G401 (cell line): ENCODE results near the gene TMEM254. TPM values are rescaled to one million over a fixed set of nuclear protein-coding genes. Genes with fewer than 3 reads are reported as not detected.
A peak's percentile ranks its signal among the peaks of the same experiment; 100 is the strongest.
"Not testable (repeated sequence)": the region's sequence is repeated elsewhere in the genome, so short reads cannot be mapped to it uniquely, and the experiment has no call there.

Experiments used
- DNase-seq: peaks from one replicate; pipeline ENCODE4 v3.0.0-alpha.2; 2015; ENCODE audit warnings: low spot score
- in situ Hi-C: cut with HindIII; loops from 2 replicates; pipeline ENCODE4 v1.10.0; 2016; ENCODE audit warnings: low sequenced_read_pairs, mixed read lengths
- total RNA-seq: library from RNA; depleted of rRNA; stranded (reverse); fragments of >200 nt; shearing (Covaris generic); gene quantifications from 2 replicates; pipeline ENCODE4 v1.2.3, GENCODE V29; 2014

The TMEM254 gene
- total RNA-seq, 1 experiment from 2014 or later, result 14.0 TPM

DNA sequence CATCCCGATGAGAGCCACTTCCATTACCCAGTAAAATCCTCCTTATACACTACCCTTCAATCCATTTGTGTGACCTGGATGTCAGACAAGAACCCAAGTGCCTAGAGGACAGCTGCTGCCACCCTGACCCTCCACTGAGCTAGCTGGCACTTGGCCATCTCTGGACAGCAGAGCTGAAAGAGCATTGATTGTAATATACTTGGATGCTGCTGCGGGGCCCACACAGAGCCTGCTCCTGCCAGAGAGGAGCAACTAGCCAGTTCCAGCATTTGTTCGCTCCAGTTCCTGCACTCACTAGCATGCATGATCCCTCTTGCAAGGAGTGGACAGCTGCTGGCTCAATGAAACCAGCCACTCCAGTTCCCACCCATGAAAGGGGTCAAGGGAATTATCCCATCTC lies 8.4 kb upstream of the TMEM254 start:
- peak; percentile 77 for DNase-seq
- in situ Hi-C loops, result no loop called here

DNA sequence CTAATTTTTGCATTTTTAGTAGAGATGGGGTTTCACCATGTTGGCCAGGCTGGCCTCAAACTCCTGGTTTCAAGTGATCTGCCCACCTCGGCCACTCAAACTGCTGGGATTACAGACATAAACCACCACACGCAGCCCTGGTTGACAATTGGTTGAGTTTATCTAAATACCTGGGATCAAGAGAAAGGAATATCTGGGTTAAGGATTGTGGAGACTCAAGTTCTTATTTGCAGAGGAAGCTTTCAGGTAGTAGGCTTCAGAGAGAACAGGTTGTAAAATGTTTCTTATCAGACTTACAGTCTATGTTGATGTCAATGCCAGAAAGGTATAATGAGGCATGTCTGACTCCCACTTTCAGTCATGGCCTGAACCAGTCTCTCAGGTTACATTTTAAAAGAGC lies 5.9 kb upstream of the TMEM254 start:
- in situ Hi-C loops, result no loop called here
- DNase-seq, result no peak

DNA sequence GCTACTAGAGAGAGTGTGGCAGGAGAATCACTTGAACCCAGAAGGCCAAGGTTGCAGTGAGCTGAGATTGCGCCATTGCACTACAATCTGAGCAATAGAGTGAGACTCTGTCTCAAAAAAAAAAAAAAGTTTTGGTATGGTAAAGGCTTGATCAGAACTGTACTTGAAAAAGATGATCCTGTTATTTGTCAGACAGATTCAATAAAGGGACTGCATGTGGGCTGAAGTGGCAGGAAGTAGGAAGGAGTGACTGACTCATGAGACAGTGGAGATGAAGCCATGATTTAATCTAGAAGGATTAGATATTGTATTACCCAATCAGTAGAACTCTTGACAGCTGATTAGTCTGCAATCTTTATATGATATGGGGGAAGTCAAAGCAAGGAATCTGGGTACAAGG lies 2.7 kb upstream of the TMEM254 start:
- no peak for DNase-seq
- in situ Hi-C loops, result no loop called here

- no peak for DNase-seq
Observed at GRCh38 chr10:80077869-80078447, 507 bp upstream of the TMEM254 start.

DNA sequence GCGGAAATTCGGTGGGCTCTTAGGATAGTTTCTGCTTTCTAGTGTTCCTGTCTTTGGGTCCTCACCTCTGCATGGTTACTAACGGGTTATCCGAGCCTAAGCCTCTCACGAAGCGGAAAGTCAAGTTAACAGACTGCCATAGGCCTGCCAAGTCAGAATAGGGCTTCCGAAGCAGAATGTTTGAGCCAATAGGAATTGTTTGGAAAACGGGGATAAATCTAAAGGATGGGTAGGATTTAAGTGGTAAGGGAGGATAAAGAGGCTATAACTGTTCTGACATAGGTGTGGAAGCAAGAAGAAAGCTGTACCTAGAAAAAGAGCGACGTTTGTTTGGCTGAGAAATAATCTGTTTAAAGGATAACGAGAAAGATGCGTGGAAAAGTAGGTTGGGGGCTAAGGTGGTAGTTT lies 851 bp downstream of the TMEM254 start:
- in situ Hi-C loops, result no loop called here

More at GRCh38 chr10:80077869-80078447, 507 bp upstream of the TMEM254 start:
- in situ Hi-C loops, result no loop called here

GRCh38 chr10:80081026-80081425 lies 2.6 kb downstream of the TMEM254 start:
- in situ Hi-C loops, result no loop called here
- DNase-seq, result no peak

More for the DNA sequence above, 851 bp downstream of the TMEM254 start:
- DNase-seq, result no peak

DNA sequence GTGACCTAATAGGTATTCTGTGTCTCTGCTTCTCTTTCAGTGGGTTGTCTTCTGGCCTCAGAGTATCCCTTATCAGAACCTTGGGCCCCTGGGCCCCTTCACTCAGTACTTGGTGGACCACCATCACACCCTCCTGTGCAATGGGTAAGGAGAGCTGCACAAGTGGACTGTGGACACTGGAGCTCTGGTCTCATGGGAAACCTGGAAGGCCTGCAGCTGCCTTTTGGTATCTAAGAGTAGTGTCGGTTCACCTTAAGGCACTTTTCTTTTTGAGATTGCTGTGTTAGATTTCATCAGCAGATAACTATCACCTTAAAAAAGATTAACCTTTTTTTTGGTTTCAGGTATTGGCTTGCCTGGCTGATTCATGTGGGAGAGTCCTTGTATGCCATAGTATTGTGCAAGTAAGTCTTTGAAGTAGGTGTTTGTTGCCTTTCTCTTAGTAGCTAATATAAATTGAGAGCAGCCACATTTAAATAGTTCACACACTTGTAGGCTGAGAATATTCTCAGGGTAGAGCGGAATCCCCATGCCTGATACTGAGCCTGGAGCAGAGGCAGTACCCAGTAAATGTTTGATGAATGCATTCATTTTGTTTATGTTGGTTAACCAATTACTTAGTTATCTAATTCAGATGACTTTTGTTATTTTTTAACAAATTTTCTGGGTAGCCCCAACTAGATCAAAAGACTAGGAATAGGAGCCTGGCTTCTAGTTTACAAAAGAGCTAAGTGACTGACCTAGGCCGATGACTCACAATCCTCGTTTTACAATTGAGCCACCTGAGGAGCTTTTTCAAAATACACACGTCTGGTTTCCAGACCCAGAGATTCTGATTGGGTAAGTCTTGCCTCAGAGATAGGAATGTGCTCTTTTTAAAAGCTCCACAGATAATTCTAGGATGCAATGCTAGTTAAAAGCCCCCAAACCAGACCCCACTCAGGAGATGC lies 3.6 kb downstream of the TMEM254 start:
- in situ Hi-C loops, result no loop called here
- DNase-seq, result no peak

- no peak for DNase-seq
- in situ Hi-C loops, result no loop called here
Observed at GRCh38 chr10:80090121-80090520, 11.7 kb downstream of the TMEM254 start.

DNA sequence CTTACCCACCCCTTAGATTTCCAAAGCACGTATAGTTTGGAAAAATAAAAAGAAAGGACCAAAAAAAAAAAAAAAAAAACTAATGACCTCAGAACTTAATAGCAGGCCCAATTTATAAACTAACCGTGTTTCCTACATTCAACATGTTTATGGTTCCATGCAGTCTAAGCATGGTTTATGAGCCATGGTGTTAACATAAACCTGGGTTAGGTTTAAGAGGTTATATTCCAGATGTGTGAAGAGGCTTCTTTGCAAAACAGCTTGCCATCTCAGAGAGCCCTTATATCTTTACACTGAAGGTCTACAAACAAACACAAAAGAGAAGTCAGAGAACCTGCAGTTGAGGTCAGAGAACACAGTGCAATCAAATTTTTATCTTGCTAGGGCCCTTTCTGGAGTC lies 15.8 kb downstream of the TMEM254 start:
- in situ Hi-C loops, result no loop called here

GRCh38 chr10:80098272-80098671 lies 19.8 kb downstream of the TMEM254 start:
- DNase-seq, in situ Hi-C loops: not testable (repeated sequence)

More for the DNA sequence above, 15.8 kb downstream of the TMEM254 start:
- no peak for DNase-seq

GRCh38 chr10:80099295-80099694 lies 20.8 kb downstream of the TMEM254 start:
- in situ Hi-C loops, DNase-seq: not testable (repeated sequence)

DNA sequence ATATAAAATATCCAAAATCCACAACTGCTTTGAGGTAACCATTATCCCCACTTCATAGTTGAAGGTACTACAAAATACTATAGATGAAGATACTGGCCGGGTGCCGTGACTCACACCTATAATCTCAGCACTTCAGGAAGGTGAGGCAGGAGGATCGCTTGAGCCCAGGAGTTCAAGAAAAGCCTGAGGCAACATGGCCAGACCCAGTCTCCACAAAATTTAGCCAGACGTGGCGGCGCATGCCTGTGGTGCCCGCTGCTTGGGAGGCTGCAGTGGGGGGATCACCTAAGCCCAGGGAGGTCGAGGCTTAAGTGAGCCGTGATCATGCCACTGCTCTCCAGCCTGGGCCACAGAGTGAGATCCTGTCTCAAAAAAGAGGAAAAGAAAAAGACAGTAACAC lies 21.7 kb downstream of the TMEM254 start:
- DNase-seq, result no peak
- in situ Hi-C loops, result no loop called here

GRCh38 chr10:80100861-80101695 lies 22.6 kb downstream of the TMEM254 start:
- no peak for DNase-seq
- in situ Hi-C loops, result no loop called here

GRCh38 chr10:80104066-80104926 lies 25.8 kb downstream of the TMEM254 start:
- in situ Hi-C loops, result no loop called here
- DNase-seq, result no peak

- in situ Hi-C loops, result no loop called here
- DNase-seq, result no peak
Observed at GRCh38 chr10:80108576-80109239, 30.2 kb downstream of the TMEM254 start.

DNA sequence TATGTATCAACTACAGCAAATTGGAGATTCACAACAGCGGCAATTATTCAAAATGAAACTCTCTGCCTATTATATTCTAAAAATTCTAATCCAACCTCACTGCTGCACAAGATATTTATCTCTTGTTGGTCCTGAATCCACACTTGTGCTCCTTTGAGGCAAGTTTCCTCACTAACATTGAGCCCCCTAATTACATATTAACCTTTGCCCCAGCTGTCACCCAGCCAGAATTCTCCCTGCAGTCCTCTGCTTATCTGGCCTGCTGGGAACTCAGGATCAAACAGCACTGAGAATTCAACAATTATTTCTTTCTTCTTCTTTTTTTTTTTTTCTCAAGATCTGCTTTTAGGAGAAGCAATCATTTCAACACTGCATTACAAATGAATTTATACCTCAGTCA lies 32.5 kb downstream of the TMEM254 start:
- in situ Hi-C loops, result no loop called here
- DNase-seq, result no peak

DNA sequence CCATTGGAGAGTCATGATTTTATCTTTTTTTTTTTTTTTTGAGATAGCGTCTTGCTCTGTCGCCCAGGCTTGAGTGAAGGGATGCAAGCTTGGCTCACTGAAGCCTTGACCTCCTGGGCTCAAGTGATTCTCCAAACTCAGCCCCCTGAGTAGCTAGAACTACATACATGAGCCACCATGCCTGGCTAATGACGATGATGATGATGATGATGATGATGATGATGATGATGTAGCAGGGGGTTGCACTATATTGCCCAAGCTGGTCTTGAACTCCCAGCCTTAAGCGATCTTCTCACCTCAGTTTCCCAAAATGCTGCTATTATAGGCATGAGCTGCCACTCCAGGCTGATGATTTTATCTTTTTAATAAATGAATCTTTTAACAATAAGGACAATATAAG lies 40.2 kb downstream of the TMEM254 start:
- no peak for DNase-seq
- in situ Hi-C loops, result no loop called here

GRCh38 chr10:80122110-80122710 lies 43.7 kb downstream of the TMEM254 start:
- in situ Hi-C loops, result no loop called here
- DNase-seq, result no peak
